ENCODE data around the gene ALDH7A1.

Gene ALDH7A1

GRCh38 chr5:126531543-126532120, 63.4 kb downstream of the ALDH7A1 start:
- Histone ChIP-seq H3K4me3 (ENCODE audit: low read depth, low read length) (no peak overlapping the region), H3K27me3 (ENCODE audit: control insufficient read depth, insufficient read depth, low read length) (no peaks in the 10 kb centered on the region), H3K4me2 (ENCODE audit: low read length) (no peak overlapping the region), H3K4me1 (no peaks in the 10 kb centered on the region), H3K27ac (no peak overlapping the region), H3K79me2 (no peaks in the 10 kb centered on the region), H2AFZ (no peak overlapping the region), H3K36me3 (ENCODE audit: control insufficient read depth, insufficient read depth, low read length) (no peaks in the 10 kb centered on the region), H3K9me3 (ENCODE audit: control insufficient read depth, low read length) (no peaks in the 10 kb centered on the region), H3K9ac (no peak overlapping the region)
- TF ChIP-seq CTCF (IDR thresholded peaks at IDR 0.05), result no peak

- Histone ChIP-seq H2AFZ (no peak overlapping the region), H3K79me2 (no peaks in the 10 kb centered on the region), H3K4me3 (ENCODE audit: low read depth, low read length) (no peak overlapping the region), H3K9ac (no peak overlapping the region), H3K4me1 (no peaks in the 10 kb centered on the region), H3K9me3 (ENCODE audit: control insufficient read depth, low read length) (no peaks in the 10 kb centered on the region), H3K4me2 (ENCODE audit: low read length) (no peak overlapping the region), H3K36me3 (ENCODE audit: control insufficient read depth, insufficient read depth, low read length) (no peaks in the 10 kb centered on the region), H3K27me3 (ENCODE audit: control insufficient read depth, insufficient read depth, low read length) (no peaks in the 10 kb centered on the region), H3K27ac (no peak overlapping the region)
- TF ChIP-seq CTCF (IDR thresholded peaks at IDR 0.05), result no peak
Observed at GRCh38 chr5:126527892-126528291, 67.1 kb downstream of the ALDH7A1 start.

DNA sequence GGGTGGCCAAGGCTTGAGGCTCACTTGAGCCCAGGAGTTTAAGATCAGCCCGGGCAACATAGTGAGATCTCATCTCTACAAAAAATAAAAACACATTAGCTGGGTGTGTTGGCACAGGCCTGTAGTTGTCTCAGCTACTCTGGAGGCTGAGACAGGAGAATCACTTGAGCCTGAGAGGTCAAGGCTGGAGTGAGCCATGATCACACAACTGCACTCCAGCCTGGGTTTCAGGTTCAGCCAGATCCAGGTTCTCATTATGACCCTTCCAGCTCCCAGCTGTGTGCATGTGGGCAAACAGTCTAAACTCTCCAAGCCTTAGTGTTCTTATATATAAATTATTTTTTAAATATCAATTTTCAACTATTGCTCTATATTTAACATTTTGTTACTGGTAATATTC, 67.9 kb downstream of the ALDH7A1 start:
- Histone ChIP-seq H2AFZ (no peak overlapping the region), H3K9ac (no peak overlapping the region), H3K27me3 (ENCODE audit: control insufficient read depth, insufficient read depth, low read length) (no peaks in the 10 kb centered on the region), H3K27ac (no peak overlapping the region), H3K4me1 (no peaks in the 10 kb centered on the region), H3K36me3 (ENCODE audit: control insufficient read depth, insufficient read depth, low read length) (no peaks in the 10 kb centered on the region), H3K79me2 (no peaks in the 10 kb centered on the region), H3K4me2 (ENCODE audit: low read length) (no peak overlapping the region), H3K9me3 (ENCODE audit: control insufficient read depth, low read length) (no peaks in the 10 kb centered on the region), H3K4me3 (ENCODE audit: low read depth, low read length) (no peak overlapping the region)
- no peak for TF ChIP-seq CTCF (IDR thresholded peaks at IDR 0.05)

DNA sequence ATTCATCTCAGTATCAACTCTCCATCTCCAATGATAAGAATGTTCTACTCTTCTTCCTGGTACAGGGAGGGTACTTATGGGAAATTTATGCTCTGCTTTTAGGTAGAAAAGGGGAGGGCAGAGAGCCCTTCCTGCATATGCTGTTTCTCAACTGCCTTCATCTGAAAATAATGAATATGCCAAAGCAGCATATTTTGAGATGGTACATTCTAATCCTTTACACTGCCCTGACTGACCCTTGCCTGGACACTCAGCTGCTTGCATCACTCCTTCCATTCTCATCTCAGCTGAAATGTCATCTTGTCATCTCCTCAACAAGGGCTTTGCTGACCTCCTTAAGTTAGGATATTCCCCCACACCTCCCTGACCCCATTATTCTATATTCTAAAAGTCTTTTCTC, 68.5 kb downstream of the ALDH7A1 start:
- no peaks in the 10 kb centered on the region for H3K4me1 ChIP-seq

More for the DNA sequence above, 68.5 kb downstream of the ALDH7A1 start:
- Histone ChIP-seq H3K9ac (no peak overlapping the region), H3K9me3 (ENCODE audit: control insufficient read depth, low read length) (no peaks in the 10 kb centered on the region), H3K27me3 (ENCODE audit: control insufficient read depth, insufficient read depth, low read length) (no peaks in the 10 kb centered on the region), H3K4me3 (ENCODE audit: low read depth, low read length) (no peak overlapping the region), H3K36me3 (ENCODE audit: control insufficient read depth, insufficient read depth, low read length) (no peaks in the 10 kb centered on the region), H2AFZ (no peak overlapping the region), H3K79me2 (no peaks in the 10 kb centered on the region), H3K27ac (no peak overlapping the region), H3K4me2 (ENCODE audit: low read length) (no peak overlapping the region)
- TF ChIP-seq CTCF (IDR thresholded peaks at IDR 0.05), result no peak

Data from parathyroid adenoma (tissue), 2 donors.